HG03108 (cell line): ENCODE measurements around the gene CCDC12.
"Not testable (repeated sequence)": the region's sequence is repeated elsewhere in the genome, so short reads cannot be mapped to it uniquely, and the experiment has no call there.

Experiments
- ATAC-seq: cut with Tn5 transposase; IDR thresholded peaks from one replicate; pipeline ENCODE4 v1.9.1; 2021; ENCODE audit warnings: moderate library complexity; ENCODE audit not compliant: unreplicated experiment

CCDC12 gene

GRCh38 chr3:46981932-46982471 lies 5.5 kb upstream of the CCDC12 start:
- no peak for ATAC-seq

GRCh38 chr3:46979958-46980497 lies 3.5 kb upstream of the CCDC12 start:
- ATAC-seq: peak; percentile 2

DNA sequence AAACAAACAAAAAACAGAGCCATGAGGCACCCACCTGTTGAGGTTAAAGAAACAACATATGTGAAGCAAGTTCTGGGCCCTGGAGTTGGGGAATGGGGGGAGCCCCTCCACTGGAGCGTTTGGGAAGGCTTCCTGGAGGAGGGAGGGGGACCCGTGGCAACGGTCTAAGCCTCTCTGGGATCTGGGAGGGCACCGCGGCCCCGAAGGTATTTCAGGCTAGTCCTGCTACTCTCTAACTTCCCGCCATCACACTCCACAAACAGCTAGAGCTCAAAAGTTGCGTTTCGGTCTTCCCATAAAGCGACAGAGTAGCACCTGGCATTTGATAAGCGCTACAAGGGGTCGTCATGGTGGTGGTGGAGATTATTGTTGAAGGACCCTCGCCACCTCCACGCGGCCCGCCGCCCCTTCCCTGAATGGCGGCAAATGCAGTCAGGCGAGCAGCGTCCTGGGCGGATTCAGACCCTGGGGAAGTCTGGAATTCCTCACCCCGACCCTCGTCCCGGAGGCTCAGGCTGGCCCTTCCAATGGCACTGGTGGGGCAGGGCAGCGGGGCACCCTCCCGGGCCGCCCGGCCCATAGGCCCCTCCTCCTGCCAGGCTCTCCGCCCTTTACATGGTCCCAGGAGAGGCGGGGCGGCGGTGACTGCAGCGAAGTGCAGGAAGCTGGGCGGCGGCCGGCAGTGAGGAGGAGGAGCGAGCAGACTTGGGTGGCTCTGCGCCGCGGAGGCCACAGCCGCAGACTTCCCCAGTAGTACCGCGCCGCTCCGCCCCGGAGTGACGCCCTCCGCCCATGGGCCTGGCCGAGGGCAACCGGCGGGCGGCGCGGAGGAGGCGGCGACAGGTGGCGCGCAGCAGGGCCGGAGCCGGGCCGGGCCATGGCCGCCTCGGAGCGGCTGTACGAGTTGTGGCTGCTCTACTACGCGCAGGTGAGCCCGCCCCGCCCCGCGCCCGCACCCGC lies 2.7 kb upstream of the CCDC12 start, which contains the start of gene NBEAL2:
NBEAL2 (plus strand) TSS at position 682 of the 960 bp plus-strand sequence; CDS start at position 878, 196 bp downstream.
- ATAC-seq: peak; percentile 74

- ATAC-seq: no peak
These were observed 1.8 kb upstream of the CCDC12 start for GRCh38 chr3:46978381-46978780.

- no peak for ATAC-seq
These were observed 1.3 kb upstream of the CCDC12 start for GRCh38 chr3:46977811-46978195.

- ATAC-seq: no peak
These were observed 1.9 kb downstream of the CCDC12 start for GRCh38 chr3:46974421-46975171.

DNA sequence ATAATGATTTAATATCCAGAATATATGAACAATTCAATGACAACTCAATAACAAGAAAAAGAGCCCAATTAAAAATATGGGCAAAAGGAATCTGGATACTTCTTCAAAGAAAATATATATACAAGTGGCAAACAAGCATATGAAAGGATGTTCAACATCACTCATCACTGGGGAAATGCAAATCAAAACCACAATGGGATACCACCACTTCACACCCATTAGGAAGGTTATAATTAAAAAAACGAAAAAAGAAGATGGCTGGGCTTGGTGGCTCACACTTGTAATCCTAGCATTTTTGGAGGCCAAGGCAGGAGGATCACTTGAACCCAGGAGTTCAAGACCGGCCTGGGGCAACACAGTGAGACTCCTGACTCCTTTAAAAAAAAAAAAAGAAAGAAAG lies 4.1 kb downstream of the CCDC12 start:
- no peak for ATAC-seq

GRCh38 chr3:46971742-46972141 lies 4.8 kb downstream of the CCDC12 start:
- no peak for ATAC-seq

DNA sequence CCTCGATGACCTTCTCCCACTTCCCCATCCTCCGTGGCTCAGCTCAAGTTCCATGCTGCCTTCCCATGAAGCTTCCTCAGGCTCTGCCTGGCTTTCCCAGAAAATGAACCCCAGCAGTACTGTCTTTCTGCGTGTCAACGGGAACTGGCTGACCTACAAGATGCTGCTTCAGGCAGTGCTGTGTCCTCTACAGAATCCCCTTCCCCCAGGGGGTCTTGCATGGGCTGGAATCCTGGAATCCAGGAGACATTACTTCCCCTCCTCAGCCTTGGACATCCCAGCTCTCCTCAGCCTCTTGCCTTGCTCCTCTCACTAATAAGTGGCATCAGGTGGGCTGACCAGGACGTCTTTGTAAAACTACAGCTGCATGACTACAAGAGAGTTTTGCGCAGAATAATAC lies 5.4 kb downstream of the CCDC12 start:
- ATAC-seq: no peak

GRCh38 chr3:46970391-46971091 lies 6.0 kb downstream of the CCDC12 start:
- ATAC-seq: no peak

DNA sequence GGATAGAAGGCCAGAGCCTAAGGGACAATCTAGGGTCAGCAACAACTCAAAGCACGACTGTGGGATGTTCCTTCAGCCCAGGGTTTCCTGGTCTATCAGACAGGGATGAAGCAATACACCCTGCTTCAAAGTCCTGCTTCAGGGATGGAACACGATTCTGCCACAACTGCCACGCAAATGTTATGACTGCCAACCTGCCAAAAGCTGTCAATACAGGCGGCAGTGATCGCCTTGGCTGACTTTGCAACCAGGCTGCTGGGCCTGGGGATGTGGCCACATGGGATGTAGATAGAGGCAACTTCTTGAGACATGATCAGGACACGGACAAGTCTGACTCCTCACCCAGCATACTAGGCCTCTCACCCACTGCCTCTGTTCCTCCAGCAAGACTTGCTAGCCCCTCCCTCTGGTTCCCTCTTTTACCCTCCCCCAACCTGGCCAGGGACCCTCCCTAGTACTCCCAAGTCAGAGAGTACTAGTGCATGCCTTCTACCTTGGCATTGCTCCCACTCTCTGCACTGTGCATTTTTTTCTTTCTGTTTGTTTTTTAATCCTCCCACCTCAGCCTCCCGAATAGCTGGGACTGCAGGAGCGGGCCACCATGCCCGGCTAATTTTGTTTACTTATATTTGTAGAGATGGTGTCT lies 7.6 kb downstream of the CCDC12 start:
- ATAC-seq: no peak

- ATAC-seq: no peak
These were observed 9.7 kb downstream of the CCDC12 start for GRCh38 chr3:46966811-46967210.

- peak; percentile 45 for ATAC-seq
These were observed 11.4 kb downstream of the CCDC12 start for GRCh38 chr3:46965151-46965550.

DNA sequence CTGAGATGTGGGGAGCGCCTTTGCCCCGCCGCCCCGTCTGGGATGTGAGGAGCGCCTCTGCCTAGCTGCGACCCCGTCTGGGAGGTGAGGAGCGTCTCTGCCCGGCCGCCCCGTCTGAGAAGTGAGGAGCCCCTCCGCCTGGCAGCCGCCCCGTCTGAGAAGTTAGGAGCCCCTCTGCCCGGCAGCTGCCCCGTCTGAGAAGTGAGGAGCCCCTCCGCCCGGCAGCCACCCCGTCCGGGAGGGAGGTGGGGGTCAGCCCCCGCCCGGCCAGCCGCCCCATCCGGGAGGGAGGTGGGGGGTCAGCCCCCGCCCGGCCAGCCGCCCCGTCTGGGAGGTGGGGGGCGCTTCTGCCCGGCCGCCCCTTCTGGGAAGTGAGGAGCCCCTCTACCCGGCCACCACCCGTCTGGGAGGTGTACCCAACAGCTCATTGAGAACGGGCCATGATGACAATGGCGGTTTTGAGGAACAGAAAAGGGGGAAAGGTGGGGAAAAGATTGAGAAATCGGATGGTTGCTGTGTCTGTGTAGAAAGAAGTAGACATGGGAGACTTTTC lies 12.4 kb downstream of the CCDC12 start:
- not testable (repeated sequence) for ATAC-seq

DNA sequence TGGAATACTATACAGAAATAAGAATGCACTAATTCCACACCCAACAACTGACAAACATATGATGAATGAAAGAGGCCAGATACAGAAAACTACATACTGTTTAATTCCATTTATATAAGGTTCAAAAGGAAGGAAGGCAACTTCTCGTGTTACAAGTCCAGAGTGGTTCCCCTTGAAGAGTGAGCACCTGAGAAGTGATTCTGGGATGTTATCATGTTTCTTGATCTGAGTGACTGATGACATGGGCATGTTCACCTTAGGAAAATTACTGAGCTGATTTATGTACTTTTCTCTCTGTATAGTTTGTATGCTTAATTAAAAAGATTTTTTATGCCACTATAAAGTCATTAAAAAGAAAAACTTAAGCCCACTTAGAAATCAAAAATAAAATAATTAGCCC lies 13.6 kb downstream of the CCDC12 start:
- no peak for ATAC-seq

DNA sequence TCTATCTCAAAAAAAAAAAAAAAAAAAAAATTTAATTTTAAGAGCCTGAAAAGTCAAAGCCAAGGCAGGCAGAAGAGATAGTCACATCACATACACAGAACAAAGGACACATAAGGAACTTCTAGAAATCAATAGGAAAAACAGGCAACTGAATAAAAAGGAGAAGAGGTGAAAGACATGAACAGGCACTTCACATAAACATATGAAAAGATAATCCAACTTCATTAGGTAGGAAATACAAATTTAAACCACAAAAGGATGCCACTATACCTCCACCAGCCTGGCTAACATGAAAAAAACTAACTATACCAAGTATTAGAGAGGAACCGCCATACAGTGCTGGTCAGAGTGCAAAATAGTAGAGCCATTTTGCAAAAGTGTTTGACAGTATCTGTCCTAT lies 14.1 kb downstream of the CCDC12 start:
- no peak for ATAC-seq

- no peak for ATAC-seq
These were observed 15.7 kb downstream of the CCDC12 start for GRCh38 chr3:46960835-46961234.

DNA sequence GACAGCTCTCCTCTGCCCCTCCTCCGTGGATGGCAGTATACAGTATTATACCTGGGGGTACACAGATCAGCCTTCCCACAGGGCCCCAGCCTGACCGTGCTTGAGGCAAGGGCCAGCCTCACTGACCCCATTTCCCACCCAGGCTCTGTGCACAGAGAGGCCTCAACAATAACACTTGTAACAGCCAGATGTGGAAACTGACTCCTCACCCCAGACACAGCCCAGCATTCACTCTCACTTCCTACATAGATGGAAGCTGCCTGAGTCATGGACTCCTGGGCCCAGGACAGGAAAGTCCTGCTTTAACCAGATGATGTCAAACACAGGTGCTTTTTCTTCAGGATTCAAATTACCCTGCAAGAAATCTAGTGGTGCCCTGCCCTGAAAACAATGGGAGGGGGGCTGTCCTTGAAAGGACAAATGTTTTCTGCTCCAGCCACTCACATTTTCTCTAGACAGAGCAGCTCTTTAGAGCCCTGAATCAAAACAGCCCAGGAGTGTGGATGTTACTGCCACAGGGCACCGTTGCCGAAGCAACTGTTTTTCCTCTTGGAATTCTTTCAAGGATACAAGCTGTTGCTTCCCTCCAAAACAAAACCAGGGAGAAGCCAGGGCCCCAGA lies 16.4 kb downstream of the CCDC12 start:
- ATAC-seq: no peak

- no peak for ATAC-seq
These were observed 17.4 kb downstream of the CCDC12 start for GRCh38 chr3:46959161-46959511.
